ENCODE results near the gene PLEK2. TPM values are rescaled to one million over a fixed set of nuclear protein-coding genes. Genes with fewer than 3 reads are reported as not detected.

Gene PLEK2
- polyA plus RNA-seq (2013) = not detected

GRCh38 chr14:67411820-67412421 is at the start of gene PLEK2:
TSS of gene PLEK2 (minus strand) at chr14:67412165. CDS start at chr14:67412059, 106 bp downstream.
- POLR2A ChIA-PET = no interaction called here
- H3K27ac ChIP-seq (ENCODE audit: insufficient read depth in 1 of 2, low read depth in 1 of 2, low read length in 2 of 2, poor library complexity in 1 of 2, severe bottlenecking in 2 of 2) = no peak within 1 kb of the TSS
- DNase-seq = no peak
- H3K9me3 ChIP-seq (ENCODE audit: control extremely low read depth in 1 of 5, control insufficient read depth in 4 of 5, insufficient read depth in 2 of 5, low read depth in 1 of 5, low read length in 4 of 5) = no peaks in the 10 kb centered on the region
- WGBS (ENCODE audit: insufficient coverage) = 8% methylated on average over 62 of the region's 63 CpGs
- CTCF ChIA-PET = interaction anchor here (0.5 to 1.5 kb wide), 3 partner anchors 12 to 216 kb away, joined by 3 read pairs; no protein-coding TSS in a partner anchor
- no peaks in the 10 kb centered on the region for H3K36me3 ChIP-seq (ENCODE audit: control insufficient read depth in 4 of 4, insufficient read depth in 4 of 4, low read length in 3 of 4)
- peaks cover 0 to 27% (median 15%) of the 10 kb centered on the region in 5 experiments for H3K27me3 ChIP-seq (replicated peaks in 2 of 5; ENCODE audit: control insufficient read depth in 4 of 5, insufficient read depth in 5 of 5, low read length in 4 of 5)
- peak within 1 kb of the TSS in 5 of 7 experiments; percentile 26 to 50 (median 40) for H3K4me3 ChIP-seq (ENCODE audit: control insufficient read depth in 1 of 7, extremely low read depth in 1 of 7, insufficient read depth in 4 of 7, low read depth in 2 of 7, low read length in 6 of 7)
- H3K4me1 ChIP-seq (ENCODE audit: control extremely low read depth in 1 of 4, control insufficient read depth in 4 of 4, insufficient read depth in 4 of 4, low read length in 3 of 4) = peaks cover 0 to 22% (median 20%) of the 10 kb centered on the region in 4 experiments

- Histone ChIP-seq H3K4me1 (ENCODE audit: control extremely low read depth in 1 of 4, control insufficient read depth in 4 of 4, insufficient read depth in 4 of 4, low read length in 3 of 4) (no peaks in the 10 kb centered on the region), H3K36me3 (ENCODE audit: control insufficient read depth in 4 of 4, insufficient read depth in 4 of 4, low read length in 3 of 4) (no peaks in the 10 kb centered on the region), H3K27ac (ENCODE audit: insufficient read depth in 1 of 2, low read depth in 1 of 2, low read length in 2 of 2, poor library complexity in 1 of 2, severe bottlenecking in 2 of 2) (no peak overlapping the region), H3K27me3 (replicated peaks in 2 of 5; ENCODE audit: control insufficient read depth in 4 of 5, insufficient read depth in 5 of 5, low read length in 4 of 5) (peaks cover 0 to 3% (median 0%) of the 10 kb centered on the region in 5 experiments), H3K4me3 (ENCODE audit: control insufficient read depth in 1 of 7, extremely low read depth in 1 of 7, insufficient read depth in 4 of 7, low read depth in 2 of 7, low read length in 6 of 7) (no peak overlapping the region), H3K9me3 (ENCODE audit: control extremely low read depth in 1 of 5, control insufficient read depth in 4 of 5, insufficient read depth in 2 of 5, low read depth in 1 of 5, low read length in 4 of 5) (no peaks in the 10 kb centered on the region)
- CTCF ChIA-PET = interaction anchor here (0.5 to 1.5 kb wide), 3 partner anchors 8 to 102 kb away, joined by 3 to 5 read pairs (median 3); no protein-coding TSS in a partner anchor
- POLR2A ChIA-PET = no interaction called here
- WGBS (ENCODE audit: insufficient coverage) = 100% methylated on average over 1 of the region's 3 CpGs
- no peak for DNase-seq
Measured at GRCh38 chr14:67461341-67461985, 49.5 kb upstream of the PLEK2 start.

- ChIA-PET POLR2A (no interaction called here), CTCF (interaction anchor here (0.6 kb wide), 1 partner anchor 72 kb away, joined by 3 read pairs; no protein-coding TSS in a partner anchor)
- DNase-seq = no peak
- H3K27ac ChIP-seq (ENCODE audit: insufficient read depth in 1 of 2, low read depth in 1 of 2, low read length in 2 of 2, poor library complexity in 1 of 2, severe bottlenecking in 2 of 2) = no peak overlapping the region
- H3K4me3 ChIP-seq (ENCODE audit: control insufficient read depth in 1 of 7, extremely low read depth in 1 of 7, insufficient read depth in 4 of 7, low read depth in 2 of 7, low read length in 6 of 7) = no peak overlapping the region
- H3K27me3 ChIP-seq (replicated peaks in 2 of 5; ENCODE audit: control insufficient read depth in 4 of 5, insufficient read depth in 5 of 5, low read length in 4 of 5) = peaks cover 0 to 3% (median 0%) of the 10 kb centered on the region in 5 experiments
- H3K9me3 ChIP-seq (ENCODE audit: control extremely low read depth in 1 of 5, control insufficient read depth in 4 of 5, insufficient read depth in 2 of 5, low read depth in 1 of 5, low read length in 4 of 5) = no peaks in the 10 kb centered on the region
- no peaks in the 10 kb centered on the region for H3K36me3 ChIP-seq (ENCODE audit: control insufficient read depth in 4 of 4, insufficient read depth in 4 of 4, low read length in 3 of 4)
- no peaks in the 10 kb centered on the region for H3K4me1 ChIP-seq (ENCODE audit: control extremely low read depth in 1 of 4, control insufficient read depth in 4 of 4, insufficient read depth in 4 of 4, low read length in 3 of 4)
- WGBS (ENCODE audit: insufficient coverage) = 96% methylated on average over 5 of the region's 5 CpGs
Measured at GRCh38 chr14:67459336-67459735, 47.4 kb upstream of the PLEK2 start.

- ChIA-PET CTCF (interaction anchor here (1.9 to 2.4 kb wide), 3 partner anchors 10 to 109 kb away, joined by 4 to 9 read pairs (median 4); no protein-coding TSS in a partner anchor), POLR2A (no interaction called here)
- no peak for DNase-seq
- no peak overlapping the region for H3K4me3 ChIP-seq (ENCODE audit: control insufficient read depth in 1 of 7, extremely low read depth in 1 of 7, insufficient read depth in 4 of 7, low read depth in 2 of 7, low read length in 6 of 7)
- WGBS (ENCODE audit: insufficient coverage) = 91% methylated on average over 6 of the region's 6 CpGs
- H3K9me3 ChIP-seq (ENCODE audit: control extremely low read depth in 1 of 5, control insufficient read depth in 4 of 5, insufficient read depth in 2 of 5, low read depth in 1 of 5, low read length in 4 of 5) = no peaks in the 10 kb centered on the region
- no peaks in the 10 kb centered on the region for H3K4me1 ChIP-seq (ENCODE audit: control extremely low read depth in 1 of 4, control insufficient read depth in 4 of 4, insufficient read depth in 4 of 4, low read length in 3 of 4)
- no peaks in the 10 kb centered on the region for H3K36me3 ChIP-seq (ENCODE audit: control insufficient read depth in 4 of 4, insufficient read depth in 4 of 4, low read length in 3 of 4)
- peaks cover 0 to 3% (median 0%) of the 10 kb centered on the region in 5 experiments for H3K27me3 ChIP-seq (replicated peaks in 2 of 5; ENCODE audit: control insufficient read depth in 4 of 5, insufficient read depth in 5 of 5, low read length in 4 of 5)
- no peak overlapping the region for H3K27ac ChIP-seq (ENCODE audit: insufficient read depth in 1 of 2, low read depth in 1 of 2, low read length in 2 of 2, poor library complexity in 1 of 2, severe bottlenecking in 2 of 2)
Measured at GRCh38 chr14:67457782-67458181, 45.8 kb upstream of the PLEK2 start.

GRCh38 chr14:67456732-67457131 is 44.8 kb upstream of the PLEK2 start:
- Histone ChIP-seq H3K4me3 (ENCODE audit: control insufficient read depth in 1 of 7, extremely low read depth in 1 of 7, insufficient read depth in 4 of 7, low read depth in 2 of 7, low read length in 6 of 7) (no peak overlapping the region), H3K9me3 (ENCODE audit: control extremely low read depth in 1 of 5, control insufficient read depth in 4 of 5, insufficient read depth in 2 of 5, low read depth in 1 of 5, low read length in 4 of 5) (no peaks in the 10 kb centered on the region), H3K36me3 (ENCODE audit: control insufficient read depth in 4 of 4, insufficient read depth in 4 of 4, low read length in 3 of 4) (no peaks in the 10 kb centered on the region), H3K4me1 (ENCODE audit: control extremely low read depth in 1 of 4, control insufficient read depth in 4 of 4, insufficient read depth in 4 of 4, low read length in 3 of 4) (no peaks in the 10 kb centered on the region), H3K27ac (ENCODE audit: insufficient read depth in 1 of 2, low read depth in 1 of 2, low read length in 2 of 2, poor library complexity in 1 of 2, severe bottlenecking in 2 of 2) (no peak overlapping the region), H3K27me3 (replicated peaks in 2 of 5; ENCODE audit: control insufficient read depth in 4 of 5, insufficient read depth in 5 of 5, low read length in 4 of 5) (peaks cover 0 to 3% (median 0%) of the 10 kb centered on the region in 5 experiments)
- ChIA-PET CTCF (interaction anchor here (1.7 to 2.4 kb wide), 3 partner anchors 8 to 13 kb away, joined by 4 to 9 read pairs (median 6); no protein-coding TSS in a partner anchor), POLR2A (no interaction called here)
- WGBS (ENCODE audit: insufficient coverage) = 100% methylated on average over 5 of the region's 5 CpGs
- no peak for DNase-seq

GRCh38 chr14:67453575-67454300 is 41.8 kb upstream of the PLEK2 start:
- Histone ChIP-seq H3K9me3 (ENCODE audit: control extremely low read depth in 1 of 5, control insufficient read depth in 4 of 5, insufficient read depth in 2 of 5, low read depth in 1 of 5, low read length in 4 of 5) (no peaks in the 10 kb centered on the region), H3K27me3 (replicated peaks in 2 of 5; ENCODE audit: control insufficient read depth in 4 of 5, insufficient read depth in 5 of 5, low read length in 4 of 5) (peaks cover 0 to 3% (median 0%) of the 10 kb centered on the region in 5 experiments), H3K27ac (ENCODE audit: insufficient read depth in 1 of 2, low read depth in 1 of 2, low read length in 2 of 2, poor library complexity in 1 of 2, severe bottlenecking in 2 of 2) (no peak overlapping the region), H3K36me3 (ENCODE audit: control insufficient read depth in 4 of 4, insufficient read depth in 4 of 4, low read length in 3 of 4) (no peaks in the 10 kb centered on the region), H3K4me1 (ENCODE audit: control extremely low read depth in 1 of 4, control insufficient read depth in 4 of 4, insufficient read depth in 4 of 4, low read length in 3 of 4) (no peaks in the 10 kb centered on the region), H3K4me3 (ENCODE audit: control insufficient read depth in 1 of 7, extremely low read depth in 1 of 7, insufficient read depth in 4 of 7, low read depth in 2 of 7, low read length in 6 of 7) (no peak overlapping the region)
- ChIA-PET POLR2A (no interaction called here), CTCF (interaction anchor here (0.8 to 2.1 kb wide), 6 partner anchors 9 to 136 kb away, joined by 3 to 5 read pairs (median 4); no protein-coding TSS in a partner anchor)
- no peak for DNase-seq
- WGBS (ENCODE audit: insufficient coverage) = 97% methylated on average over 5 of the region's 5 CpGs

All from common myeloid progenitor, CD34-positive (primary cell).